Measurements from ENCODE around the gene NBR1.
"Not testable (repeated sequence)": the region's sequence is repeated elsewhere in the genome, so short reads cannot be mapped to it uniquely, and the experiment has no call there.

The NBR1 gene

GRCh38 chr17:43170766-43171585 lies at the start of gene NBR1:
Gene NBR1, plus strand, starts transcription at chr17:43171214. Its CDS starts 4,586 bp downstream, at chr17:43175800.
- peak; percentile 96 for DNase-seq

GRCh38 chr17:43125133-43125966 lies 45.7 kb upstream of the NBR1 start, which contains the start of gene BRCA1:
Gene BRCA1, minus strand, starts transcription at chr17:43125364. Its CDS starts 1,268 bp downstream, at chr17:43124096.
- DNase-seq = peak; percentile 96

- peak; percentile 5 for DNase-seq
Observed at GRCh38 chr17:43125967-43126910, 44.8 kb upstream of the NBR1 start.

GRCh38 chr17:43126911-43127290 lies 44.1 kb upstream of the NBR1 start:
- no peak for DNase-seq

GRCh38 chr17:43127333-43127876 lies 43.6 kb upstream of the NBR1 start:
- DNase-seq = not testable (repeated sequence)

DNA sequence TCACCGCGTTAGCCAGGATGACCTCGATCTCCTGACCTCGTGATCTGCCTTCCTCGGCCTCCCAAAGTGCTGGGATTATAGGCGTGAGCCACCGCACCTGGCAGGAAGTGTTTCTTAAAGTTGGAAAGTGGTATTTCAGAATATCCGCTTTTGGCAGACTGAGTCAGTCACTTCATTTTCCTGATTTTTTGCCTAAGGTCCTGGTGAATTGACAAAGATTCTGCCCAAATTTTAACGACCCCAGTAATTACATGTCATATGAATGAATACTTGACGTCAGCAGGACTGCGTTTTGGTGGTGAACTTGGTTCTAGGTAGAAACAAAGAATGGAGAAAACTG lies 41.4 kb upstream of the NBR1 start:
- DNase-seq = no peak

DNA sequence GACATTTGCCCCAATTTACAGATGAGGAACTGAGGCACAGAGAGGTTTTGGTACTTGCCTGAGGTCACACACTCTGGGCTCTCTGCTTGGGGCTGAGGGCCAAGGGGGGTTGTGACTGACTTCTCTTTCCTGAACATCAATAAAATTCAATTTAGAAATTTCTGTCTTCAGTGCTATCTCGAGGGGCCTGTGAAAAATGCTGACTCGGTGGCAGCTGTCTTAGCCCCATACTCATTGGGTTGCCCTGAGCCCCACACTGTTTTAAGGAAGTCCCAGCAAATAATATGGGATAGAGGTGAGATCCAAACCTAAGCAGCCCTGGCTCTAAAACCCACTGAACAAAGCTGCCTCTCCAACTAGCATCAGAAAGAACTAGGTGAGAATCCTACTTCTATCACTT lies 38.9 kb upstream of the NBR1 start:
- DNase-seq = no peak

DNA sequence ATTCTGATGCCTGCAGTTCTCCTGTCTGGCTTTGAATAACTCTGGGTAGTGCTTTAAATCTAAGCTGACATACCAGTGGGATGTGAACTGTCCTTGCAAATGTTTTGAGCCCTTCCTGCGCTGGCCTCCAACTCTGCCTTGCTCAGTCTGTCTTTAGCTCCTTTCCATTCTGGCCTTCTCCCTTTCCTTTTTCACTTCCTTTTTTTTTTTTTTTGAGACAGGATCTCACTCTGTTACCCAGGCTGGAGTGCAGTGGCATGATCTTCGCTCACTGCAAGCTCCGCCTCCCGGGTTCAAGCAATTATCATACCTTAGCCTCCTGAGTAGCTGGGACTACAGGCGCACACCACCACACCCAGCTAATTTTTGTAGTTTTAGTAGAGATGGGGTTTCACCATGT lies 37.6 kb upstream of the NBR1 start:
- not testable (repeated sequence) for DNase-seq

- DNase-seq = no peak
Observed at GRCh38 chr17:43134774-43135453, 36.1 kb upstream of the NBR1 start.

DNA sequence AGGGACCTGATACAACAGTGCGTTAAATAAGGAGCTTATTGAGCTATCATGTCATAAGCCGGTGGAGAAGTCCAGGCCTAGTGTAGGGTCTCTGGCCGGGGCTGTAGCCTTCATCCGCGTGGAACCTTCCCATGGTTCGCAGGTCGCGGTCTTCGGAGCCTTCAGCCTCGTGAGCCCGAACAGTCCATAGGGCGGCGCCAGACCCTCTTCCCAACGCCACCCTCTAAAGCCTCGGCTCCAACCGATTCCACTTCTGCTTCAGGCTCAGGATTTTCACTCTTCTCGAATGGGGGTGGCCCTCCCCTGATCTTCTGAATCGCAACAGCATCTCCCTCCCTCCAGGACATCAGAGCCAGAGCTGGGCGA lies 35.6 kb upstream of the NBR1 start:
- DNase-seq = no peak

DNA sequence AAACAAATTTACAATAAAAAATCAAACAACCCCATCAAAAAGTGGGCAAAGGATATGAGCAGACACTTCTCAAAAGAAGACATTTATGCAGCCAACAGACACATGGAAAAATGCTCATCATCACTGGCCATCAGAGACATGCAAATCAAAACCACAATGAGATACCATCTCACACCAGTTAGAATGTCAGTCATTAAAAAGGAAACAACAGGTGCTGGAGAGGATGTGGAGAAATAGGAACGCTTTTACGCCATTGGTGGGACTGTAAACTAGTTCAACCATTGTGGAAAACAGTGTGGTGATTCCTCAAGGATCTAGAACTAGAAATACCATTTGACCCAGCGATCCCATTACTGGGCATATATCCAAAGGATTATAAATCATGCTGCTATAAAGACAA lies 34.4 kb upstream of the NBR1 start:
- DNase-seq = not testable (repeated sequence)

DNA sequence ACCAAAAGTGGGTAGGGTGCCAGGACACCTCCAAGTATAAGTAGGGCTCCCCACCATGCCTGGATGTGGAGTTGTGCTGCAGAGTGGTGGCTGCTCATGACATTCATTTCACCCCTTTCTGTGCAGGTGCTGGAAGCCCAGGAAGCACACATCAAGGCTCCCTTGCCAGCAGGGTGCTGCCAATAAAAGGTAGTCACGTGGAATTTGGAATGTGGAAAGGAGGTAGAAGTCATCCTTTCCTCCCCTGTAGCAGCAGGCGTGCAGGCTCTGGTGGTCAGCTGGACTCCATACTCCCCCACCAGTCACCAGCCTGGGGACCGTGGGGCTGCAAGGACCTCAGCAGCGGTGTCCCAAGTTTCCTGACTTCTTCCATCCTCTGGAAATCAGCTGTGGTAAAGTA lies 32.5 kb upstream of the NBR1 start:
- not testable (repeated sequence) for DNase-seq

GRCh38 chr17:43140396-43141332 lies 30.4 kb upstream of the NBR1 start:
- no peak for DNase-seq

DNA sequence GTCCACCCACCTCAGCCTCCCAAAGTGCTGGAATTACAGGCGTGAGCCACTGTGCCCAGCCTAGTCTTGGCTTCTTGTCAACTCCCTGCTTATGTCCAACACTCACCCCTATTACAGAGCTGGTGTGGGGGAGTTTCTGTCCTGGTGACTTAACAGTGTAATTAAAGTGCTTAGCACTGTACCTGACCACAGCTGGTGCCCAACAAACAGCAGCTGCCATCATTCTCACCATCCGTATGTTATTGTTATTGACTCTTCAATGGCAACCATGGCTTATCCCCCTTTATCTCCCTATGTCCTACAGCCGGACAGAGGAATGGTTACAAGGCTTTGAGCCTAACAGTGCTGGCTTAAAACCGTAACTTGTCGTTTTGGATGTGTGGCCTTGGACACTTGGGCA lies 28.9 kb upstream of the NBR1 start:
- DNase-seq = no peak

- DNase-seq = no peak
Observed at GRCh38 chr17:43143201-43143600, 27.8 kb upstream of the NBR1 start.

DNA sequence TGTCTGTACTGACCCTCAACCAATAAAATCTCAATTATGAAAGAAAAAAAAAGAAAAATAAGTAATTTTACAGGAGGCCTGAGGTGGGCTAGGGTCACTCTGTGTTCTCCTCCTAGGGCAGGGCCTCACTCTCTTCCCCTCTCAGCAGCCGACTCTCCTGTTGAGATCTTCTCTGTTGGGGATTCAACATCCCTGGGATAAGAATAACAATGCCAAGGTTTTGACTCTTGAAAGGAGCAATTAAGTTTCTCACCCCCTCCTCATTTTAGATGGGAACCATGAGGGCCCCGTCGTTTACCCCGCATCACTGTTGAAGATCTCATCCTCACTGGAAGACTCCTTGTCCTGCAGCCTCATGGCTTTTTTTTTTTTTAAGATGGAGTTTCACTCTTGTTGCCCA lies 24.4 kb upstream of the NBR1 start:
- no peak for DNase-seq

DNA sequence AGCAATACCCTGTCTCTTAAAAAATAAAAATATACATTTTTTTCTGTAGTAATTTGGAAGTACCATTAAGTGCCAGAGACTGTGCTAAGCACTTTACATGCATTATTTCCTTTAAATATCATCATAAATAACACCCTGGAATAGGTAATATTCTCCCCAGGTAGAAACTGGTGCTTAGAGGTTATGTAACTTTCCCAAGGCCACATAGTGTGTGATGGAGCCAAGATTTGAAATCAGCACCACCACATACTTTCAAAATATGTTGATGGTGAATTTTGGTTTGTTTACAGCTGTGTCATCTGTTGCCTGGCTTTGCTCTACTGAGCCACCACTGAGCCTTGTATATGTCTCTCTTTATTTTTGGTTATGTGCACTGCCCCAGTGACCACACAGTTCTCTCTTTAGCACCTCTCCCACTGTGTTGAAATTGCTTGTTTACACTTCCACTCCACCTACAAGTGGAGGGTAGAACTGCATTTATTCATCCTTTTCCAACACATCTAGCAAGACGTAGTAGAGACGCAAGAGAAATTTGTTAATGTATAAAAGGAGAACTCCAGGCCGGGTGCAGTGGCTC lies 19.0 kb upstream of the NBR1 start:
- no peak for DNase-seq

- DNase-seq = not testable (repeated sequence)
Observed at GRCh38 chr17:43153197-43153835, 17.7 kb upstream of the NBR1 start.

DNA sequence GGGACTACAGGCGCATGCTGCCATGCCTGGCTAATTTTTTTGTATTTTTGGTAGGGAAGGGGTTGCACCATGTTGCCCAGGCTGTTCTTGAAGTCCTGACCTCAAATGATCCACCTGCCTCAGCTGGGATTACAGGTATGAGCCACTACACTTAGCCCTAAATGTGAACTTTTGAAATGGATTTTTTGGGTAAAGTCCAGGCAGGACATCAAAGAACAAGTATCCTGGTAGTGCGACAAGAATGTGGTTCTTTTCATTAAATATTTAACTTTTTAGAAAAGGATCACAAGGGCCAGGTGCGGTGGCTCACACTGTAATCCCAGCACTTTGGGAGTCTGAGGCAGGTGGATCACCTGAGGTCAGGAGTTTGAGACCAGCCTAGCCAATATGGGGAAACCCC lies 15.3 kb upstream of the NBR1 start:
- DNase-seq = no peak

GRCh38 chr17:43159232-43159631 lies 11.8 kb upstream of the NBR1 start:
- not testable (repeated sequence) for DNase-seq

Data from stimulated activated CD4-positive, alpha-beta T cell treated with anti-CD3 and anti-CD28 coated beads, Interleukin-15, amount 100 ng/mL, for 24 hours (primary cell).